GM21528 (cell line): ENCODE results near the gene TEX30.

ENCODE experiments used
- ATAC-seq: cut with Tn5 transposase; IDR thresholded peaks from one replicate; pipeline ENCODE4 v1.9.1; 2021; ENCODE audit warnings: mild to moderate bottlenecking, moderate library complexity; ENCODE audit not compliant: unreplicated experiment, low FRiP score

TEX30 gene

GRCh38 chr13:102724923-102725322, 48.7 kb downstream of the TEX30 start:
- ATAC-seq = no peak

DNA sequence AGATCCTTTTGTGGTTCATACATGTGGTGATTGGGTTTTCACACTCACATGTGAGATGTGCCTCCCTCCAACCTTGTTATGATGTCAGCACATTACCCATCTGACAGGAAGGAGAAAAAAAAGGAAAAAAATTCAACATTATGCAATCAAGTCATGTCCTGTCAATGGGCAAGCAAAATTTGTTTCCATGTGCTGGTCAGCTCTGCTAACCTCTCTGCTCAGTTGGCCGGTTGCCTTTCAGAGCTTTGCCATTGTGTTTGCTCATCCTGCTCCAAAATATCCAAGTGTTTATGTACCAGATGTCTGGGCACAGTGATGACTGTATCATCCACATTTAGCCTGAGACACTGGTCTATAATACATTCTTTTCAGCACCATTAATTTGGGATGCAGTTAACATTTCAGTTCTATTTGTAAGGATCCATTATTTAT, 51.8 kb downstream of the TEX30 start:
- no peak for ATAC-seq

- no peak for ATAC-seq
Measured at GRCh38 chr13:102718746-102719145, 54.8 kb downstream of the TEX30 start.
